GM12801 (cell line): ENCODE measurements around the gene DDX28.

Experiments
- TF ChIP-seq, protein P1 (sequence below): IDR thresholded peaks from one replicate; pipeline ENCODE4 v1.5.1; 2011; ENCODE audit warnings: control low read depth; ENCODE audit not compliant: insufficient read length; ENCODE audit errors: extremely low read depth

DDX28 gene

DNA sequence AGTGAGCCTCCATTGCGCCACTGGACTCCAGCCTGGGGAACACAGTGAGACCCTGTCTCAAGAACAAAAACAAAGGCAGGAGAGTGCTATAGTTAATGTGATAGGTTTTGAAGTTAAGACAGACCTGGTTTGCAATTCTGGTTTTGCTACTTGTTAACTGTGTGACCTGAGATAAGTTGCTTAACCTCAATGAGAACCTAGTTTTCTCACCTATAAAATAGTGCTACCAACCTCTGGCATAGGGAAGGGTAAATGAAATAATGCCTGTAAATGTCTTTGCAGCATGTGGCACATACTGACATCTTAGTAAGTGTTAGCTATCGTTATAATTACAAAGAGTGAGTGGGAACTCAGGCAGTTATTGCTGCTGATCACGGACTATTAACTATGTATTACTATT lies 32.4 kb upstream of the DDX28 start:
- TF ChIP-seq, protein P1, sequence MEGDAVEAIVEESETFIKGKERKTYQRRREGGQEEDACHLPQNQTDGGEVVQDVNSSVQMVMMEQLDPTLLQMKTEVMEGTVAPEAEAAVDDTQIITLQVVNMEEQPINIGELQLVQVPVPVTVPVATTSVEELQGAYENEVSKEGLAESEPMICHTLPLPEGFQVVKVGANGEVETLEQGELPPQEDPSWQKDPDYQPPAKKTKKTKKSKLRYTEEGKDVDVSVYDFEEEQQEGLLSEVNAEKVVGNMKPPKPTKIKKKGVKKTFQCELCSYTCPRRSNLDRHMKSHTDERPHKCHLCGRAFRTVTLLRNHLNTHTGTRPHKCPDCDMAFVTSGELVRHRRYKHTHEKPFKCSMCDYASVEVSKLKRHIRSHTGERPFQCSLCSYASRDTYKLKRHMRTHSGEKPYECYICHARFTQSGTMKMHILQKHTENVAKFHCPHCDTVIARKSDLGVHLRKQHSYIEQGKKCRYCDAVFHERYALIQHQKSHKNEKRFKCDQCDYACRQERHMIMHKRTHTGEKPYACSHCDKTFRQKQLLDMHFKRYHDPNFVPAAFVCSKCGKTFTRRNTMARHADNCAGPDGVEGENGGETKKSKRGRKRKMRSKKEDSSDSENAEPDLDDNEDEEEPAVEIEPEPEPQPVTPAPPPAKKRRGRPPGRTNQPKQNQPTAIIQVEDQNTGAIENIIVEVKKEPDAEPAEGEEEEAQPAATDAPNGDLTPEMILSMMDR: no peak

DNA sequence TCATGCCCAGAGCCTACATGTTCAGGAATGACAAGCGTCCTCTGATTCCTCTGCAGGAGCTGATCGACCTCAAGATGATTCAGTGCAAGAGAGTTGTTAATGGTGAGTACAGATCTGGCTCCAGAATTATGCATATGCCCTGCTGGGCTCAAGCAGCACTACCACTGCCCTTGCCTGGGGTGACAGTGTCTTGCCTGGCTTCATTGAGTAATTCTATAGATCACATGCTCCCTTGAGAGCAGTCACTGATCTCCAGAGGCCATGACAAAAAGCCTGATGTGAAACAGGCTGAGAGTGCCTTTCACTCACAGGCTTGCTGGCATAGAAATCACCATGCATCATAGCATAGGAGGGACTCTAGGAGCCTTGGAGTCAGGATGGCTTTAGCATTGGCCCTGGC lies 26.4 kb upstream of the DDX28 start:
- TF ChIP-seq, protein P1: no peak

DNA sequence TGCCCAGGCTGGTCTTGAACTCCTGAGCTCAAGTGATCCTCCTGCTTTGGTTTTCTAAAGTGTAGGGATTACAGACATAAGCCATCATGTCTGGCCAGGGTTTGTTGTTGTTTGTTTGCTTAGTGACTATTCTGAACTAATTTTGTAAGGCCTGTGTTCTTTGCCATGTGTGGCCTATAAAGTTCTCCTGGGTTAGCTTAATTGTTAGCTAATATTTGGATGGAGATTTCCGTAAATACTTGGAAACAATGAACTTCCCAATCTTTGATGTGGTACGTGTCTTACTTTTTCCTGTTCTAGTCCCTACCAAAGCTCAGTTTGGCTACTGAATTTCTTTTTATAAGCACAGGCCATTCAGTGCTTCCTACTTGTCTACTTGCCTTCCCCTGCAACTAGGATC lies 25.0 kb upstream of the DDX28 start:
- TF ChIP-seq, protein P1: no peak

DNA sequence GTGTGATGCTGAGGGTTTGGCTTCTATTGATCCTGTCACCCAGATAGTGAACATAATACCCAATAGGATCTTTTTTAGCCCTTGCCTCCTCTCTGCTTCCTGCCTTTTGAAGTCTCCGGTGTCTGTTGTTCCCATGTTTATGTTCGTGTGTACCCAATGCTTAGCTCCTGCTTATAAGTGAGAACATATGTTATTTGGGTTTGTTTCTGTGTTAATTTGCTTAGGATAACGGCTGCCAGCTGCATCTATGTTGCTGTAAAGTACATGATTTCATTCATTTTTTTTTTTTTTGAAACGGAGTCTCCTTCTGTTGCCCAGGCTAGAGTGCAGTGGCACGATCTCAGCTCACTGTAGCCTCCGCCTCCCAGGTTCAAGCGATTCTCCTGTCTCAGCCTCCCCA lies 23.1 kb upstream of the DDX28 start:
- TF ChIP-seq, protein P1: no peak

- TF ChIP-seq, protein P1: no peak
Observed at GRCh38 chr16:68041783-68042182, 18.8 kb upstream of the DDX28 start.

DNA sequence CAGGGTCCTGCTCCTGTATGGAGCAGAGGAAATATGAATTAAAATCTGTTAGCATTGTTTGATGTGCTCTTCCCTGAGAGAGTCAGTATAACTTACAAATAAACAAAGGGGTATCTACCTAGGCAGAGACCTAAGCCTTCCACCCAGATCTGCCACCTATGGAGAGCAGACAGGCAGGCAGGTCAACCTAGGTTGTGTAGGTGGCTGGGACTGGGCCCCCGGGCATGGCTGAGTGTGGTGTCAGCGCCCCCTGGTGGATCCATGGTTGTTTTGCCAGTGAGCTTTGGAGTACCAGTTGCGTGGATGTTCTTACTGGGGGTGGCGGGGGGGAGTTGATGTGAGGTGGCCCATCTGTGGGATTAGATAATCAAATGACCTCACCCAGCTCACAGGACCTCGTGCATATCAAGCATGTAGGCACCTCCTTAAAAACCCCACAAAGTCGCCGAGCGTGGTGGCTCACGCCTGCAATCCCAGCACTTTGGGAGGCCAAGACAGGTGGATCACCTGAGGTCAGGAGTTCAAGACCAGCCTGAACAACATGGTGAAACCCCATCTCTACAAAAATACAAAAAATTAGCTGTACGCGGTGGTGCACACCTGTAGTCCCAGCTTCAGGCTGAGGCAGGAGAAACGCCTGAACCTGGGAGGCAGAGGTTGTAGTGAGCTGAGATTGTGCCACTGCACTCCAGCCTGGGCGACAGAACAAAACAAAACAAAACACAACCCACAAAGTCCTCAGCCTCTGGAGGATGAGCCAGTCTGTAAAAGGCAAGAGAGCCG lies 17.7 kb upstream of the DDX28 start:
- TF ChIP-seq, protein P1: no peak

GRCh38 chr16:68037841-68038597 lies 15.0 kb upstream of the DDX28 start:
- TF ChIP-seq, protein P1: no peak
